Progenitor cell of endocrine pancreas (in vitro differentiated cells): ENCODE data around the gene DERL3. TPM values are rescaled to one million over a fixed set of nuclear protein-coding genes. Genes with fewer than 3 reads are reported as not detected.

Experiments
- DNase-seq: peaks from one replicate; pipeline ENCODE4 v3.0.0; 2021; ENCODE audit warnings: low spot score; ENCODE audit not compliant: unreplicated experiment
- H3K27ac Mint-ChIP-seq: 2 replicates; pipeline ENCODE4 v1.8.0; 2021; ENCODE audit warnings: mild to moderate bottlenecking, moderate library complexity, mixed read lengths
- H3K27me3 Mint-ChIP-seq: 2 replicates; pipeline ENCODE4 v1.8.0; 2021; ENCODE audit warnings: mixed read lengths
- H3K36me3 Mint-ChIP-seq: 2 replicates; pipeline ENCODE4 v1.8.0; 2022; ENCODE audit warnings: mixed read lengths; ENCODE audit not compliant: insufficient read depth
- H3K4me1 Mint-ChIP-seq: 2 replicates; pipeline ENCODE4 v1.8.0; 2021; ENCODE audit warnings: low read depth, mixed read lengths
- H3K4me3 Mint-ChIP-seq: 2 replicates; pipeline ENCODE4 v1.8.0; 2021; ENCODE audit warnings: low read depth, mild to moderate bottlenecking, moderate library complexity, mixed read lengths
- H3K9me3 Mint-ChIP-seq: 2 replicates; pipeline ENCODE4 v1.8.0; 2021; ENCODE audit warnings: low read depth, mixed read lengths
- CTCF ChIP-seq: fragments of 200-600 bp; sonication (generic); IDR thresholded peaks from one replicate; pipeline ENCODE4 v1.5.0; 2021; ENCODE audit warnings: antibody characterized with exemption, mild to moderate bottlenecking; ENCODE audit not compliant: unreplicated experiment
- total RNA-seq: library from RNA; stranded (reverse); gene quantifications from 2 replicates; pipeline ENCODE4 v1.2.1, GENCODE V29; 2021

Gene DERL3
- total RNA-seq, 1 donor from 2014 or later, result 1.5 TPM

- Mint-ChIP-seq H3K4me3 (no peak overlapping the region), H3K27me3 (peaks cover 26% of the 10 kb centered on the region), H3K36me3 (peaks cover 8% of the 10 kb centered on the region), H3K4me1 (peaks cover 8% of the 10 kb centered on the region), H3K9me3 (no peaks in the 10 kb centered on the region), H3K27ac (peak overlapping the region; percentile 81)
- no peak for DNase-seq
- no peak for TF ChIP-seq CTCF
These were observed 1.2 kb upstream of the DERL3 start for GRCh38 chr22:23840026-23840425.

GRCh38 chr22:23837911-23838680 is 710 bp downstream of the DERL3 start:
- TF ChIP-seq CTCF, result no peak
- Mint-ChIP-seq H3K27ac (peak overlapping the region; percentile 86), H3K36me3 (peaks cover 8% of the 10 kb centered on the region), H3K27me3 (peaks cover 26% of the 10 kb centered on the region), H3K4me1 (peaks cover 8% of the 10 kb centered on the region), H3K9me3 (no peaks in the 10 kb centered on the region), H3K4me3 (peak overlapping the region; percentile 78)
- DNase-seq, result no peak

GRCh38 chr22:23837496-23837859 is 1.3 kb downstream of the DERL3 start:
- no peak for TF ChIP-seq CTCF
- Mint-ChIP-seq H3K4me3 (no peak overlapping the region), H3K4me1 (peaks cover 8% of the 10 kb centered on the region), H3K9me3 (no peaks in the 10 kb centered on the region), H3K36me3 (peaks cover 8% of the 10 kb centered on the region), H3K27me3 (peaks cover 26% of the 10 kb centered on the region), H3K27ac (no peak overlapping the region)
- DNase-seq, result no peak

GRCh38 chr22:23836692-23837495 is 1.9 kb downstream of the DERL3 start:
- H3K4me3 Mint-ChIP-seq, result no peak overlapping the region
- peaks cover 26% of the 10 kb centered on the region for H3K27me3 Mint-ChIP-seq
- peak overlapping the region; percentile 22 for H3K27ac Mint-ChIP-seq
- no peak for TF ChIP-seq CTCF
- H3K4me1 Mint-ChIP-seq, result peaks cover 8% of the 10 kb centered on the region
- H3K9me3 Mint-ChIP-seq, result no peaks in the 10 kb centered on the region
- peaks cover 8% of the 10 kb centered on the region for H3K36me3 Mint-ChIP-seq
- no peak for DNase-seq

- no peak for TF ChIP-seq CTCF
- H3K9me3 Mint-ChIP-seq, result no peaks in the 10 kb centered on the region
- H3K4me1 Mint-ChIP-seq, result peaks cover 8% of the 10 kb centered on the region
- H3K27me3 Mint-ChIP-seq, result peaks cover 22% of the 10 kb centered on the region
- no peak for DNase-seq
- no peak overlapping the region for H3K4me3 Mint-ChIP-seq
- H3K36me3 Mint-ChIP-seq, result peaks cover 8% of the 10 kb centered on the region
- peak overlapping the region; percentile 22 for H3K27ac Mint-ChIP-seq
These were observed 2.5 kb downstream of the DERL3 start for GRCh38 chr22:23836281-23836680.
